ENCODE measurements around the gene FXYD4.
"Not testable (repeated sequence)": the region's sequence is repeated elsewhere in the genome, so short reads cannot be mapped to it uniquely, and the experiment has no call there.

Gene FXYD4

DNA sequence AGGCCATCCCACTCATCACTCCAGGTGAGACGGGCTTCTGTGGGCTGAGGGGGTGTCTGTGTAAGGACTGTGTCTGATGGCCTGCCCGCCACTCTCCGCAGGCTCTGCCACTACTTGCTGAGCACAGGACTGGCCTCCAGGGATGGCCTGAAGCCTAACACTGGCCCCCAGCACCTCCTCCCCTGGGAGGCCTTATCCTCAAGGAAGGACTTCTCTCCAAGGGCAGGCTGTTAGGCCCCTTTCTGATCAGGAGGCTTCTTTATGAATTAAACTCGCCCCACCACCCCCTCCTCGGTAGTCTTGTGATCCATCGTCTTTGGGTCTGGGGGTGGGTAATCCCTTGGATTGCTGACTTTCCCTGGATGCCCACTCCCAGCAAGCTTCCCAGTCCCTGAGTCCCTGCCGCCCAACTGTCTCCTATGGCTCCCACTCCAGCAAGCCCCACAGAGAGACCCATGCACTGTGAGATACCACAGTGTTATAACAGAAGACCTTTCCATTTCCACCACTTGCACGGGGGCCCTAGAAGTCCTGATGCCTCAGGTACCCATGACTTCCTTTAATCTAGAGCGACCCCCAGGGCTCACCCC is 4.7 kb downstream of the FXYD4 start:
- no peak for DNase-seq (ENCODE audit: low read depth)

GRCh38 chr10:43376828-43377423 is 5.5 kb downstream of the FXYD4 start:
- DNase-seq (ENCODE audit: low read depth): no peak

GRCh38 chr10:43377424-43377883 is 6.0 kb downstream of the FXYD4 start:
- DNase-seq (ENCODE audit: low read depth): no peak

- peak; percentile 16 for DNase-seq (ENCODE audit: low read depth)
Observed at GRCh38 chr10:43380610-43381222, 9.3 kb downstream of the FXYD4 start.

- no peak for DNase-seq (ENCODE audit: low read depth)
Observed at GRCh38 chr10:43383204-43383971, 12.0 kb downstream of the FXYD4 start.

DNA sequence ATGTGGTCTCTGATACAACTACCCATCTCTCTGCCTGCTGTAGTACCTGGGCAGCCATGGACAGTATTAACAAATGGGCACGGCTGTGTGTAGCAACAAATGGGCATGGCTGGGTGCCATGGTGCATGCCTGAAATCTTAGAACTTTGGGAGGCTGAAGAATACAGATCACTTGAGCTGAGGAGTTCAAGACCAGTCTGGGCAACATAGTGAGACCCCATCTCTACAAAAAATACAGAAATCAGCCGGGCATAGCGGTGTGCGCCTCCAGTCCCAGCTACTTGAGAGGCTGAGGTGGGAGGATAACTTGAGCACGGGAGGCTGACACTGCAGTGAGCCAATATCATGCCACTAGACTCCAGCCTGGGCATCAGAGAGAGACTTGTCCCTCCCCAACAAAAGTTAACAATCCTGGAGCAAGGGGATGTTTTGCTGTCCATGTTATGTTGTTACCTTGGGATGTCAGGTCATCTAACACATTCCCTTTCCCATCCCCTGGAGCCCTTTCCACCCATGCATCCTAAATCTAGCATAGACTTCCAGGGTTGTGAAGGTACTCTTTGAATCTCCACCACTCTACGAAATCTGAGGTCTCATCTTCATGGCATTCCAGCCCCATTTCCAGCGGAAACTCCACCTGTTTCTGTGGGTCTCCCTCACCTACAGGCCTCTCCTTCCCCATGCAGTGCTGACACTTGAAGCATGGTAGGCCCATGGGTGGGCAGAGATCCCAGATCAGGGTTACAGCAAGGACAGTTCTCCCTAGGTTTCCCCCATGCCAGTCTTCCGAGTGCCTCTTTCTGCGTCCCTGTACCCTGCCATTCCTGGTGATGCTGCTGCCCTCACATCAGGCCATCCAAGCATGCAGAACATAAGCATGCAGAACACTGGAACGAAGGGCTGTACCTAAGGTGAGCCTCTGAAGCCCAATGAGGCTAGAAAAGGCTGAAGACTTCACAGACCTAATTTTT is 13.1 kb downstream of the FXYD4 start:
- no peak for DNase-seq (ENCODE audit: low read depth)

GRCh38 chr10:43385412-43386004 is 14.1 kb downstream of the FXYD4 start:
- no peak for DNase-seq (ENCODE audit: low read depth)

DNA sequence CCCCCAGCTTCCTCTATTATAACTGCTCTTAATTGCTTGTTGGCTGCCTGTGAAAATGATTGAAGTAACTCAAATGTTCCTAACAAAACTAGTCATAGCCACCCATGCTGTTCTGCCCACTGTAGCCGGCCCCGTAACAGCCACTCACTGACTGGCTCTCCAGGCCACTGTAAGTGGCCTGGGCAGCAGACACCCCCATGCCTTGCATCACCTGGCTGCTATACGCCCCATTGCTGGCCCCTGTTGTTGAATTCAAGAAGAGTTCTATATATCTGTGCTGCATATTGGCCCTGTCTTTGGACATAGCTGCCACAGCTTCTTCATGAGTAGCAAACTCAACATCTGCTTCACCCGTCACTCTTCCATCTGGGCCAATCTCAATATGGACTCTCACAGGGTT is 15.1 kb downstream of the FXYD4 start:
- DNase-seq (ENCODE audit: low read depth): no peak

DNA sequence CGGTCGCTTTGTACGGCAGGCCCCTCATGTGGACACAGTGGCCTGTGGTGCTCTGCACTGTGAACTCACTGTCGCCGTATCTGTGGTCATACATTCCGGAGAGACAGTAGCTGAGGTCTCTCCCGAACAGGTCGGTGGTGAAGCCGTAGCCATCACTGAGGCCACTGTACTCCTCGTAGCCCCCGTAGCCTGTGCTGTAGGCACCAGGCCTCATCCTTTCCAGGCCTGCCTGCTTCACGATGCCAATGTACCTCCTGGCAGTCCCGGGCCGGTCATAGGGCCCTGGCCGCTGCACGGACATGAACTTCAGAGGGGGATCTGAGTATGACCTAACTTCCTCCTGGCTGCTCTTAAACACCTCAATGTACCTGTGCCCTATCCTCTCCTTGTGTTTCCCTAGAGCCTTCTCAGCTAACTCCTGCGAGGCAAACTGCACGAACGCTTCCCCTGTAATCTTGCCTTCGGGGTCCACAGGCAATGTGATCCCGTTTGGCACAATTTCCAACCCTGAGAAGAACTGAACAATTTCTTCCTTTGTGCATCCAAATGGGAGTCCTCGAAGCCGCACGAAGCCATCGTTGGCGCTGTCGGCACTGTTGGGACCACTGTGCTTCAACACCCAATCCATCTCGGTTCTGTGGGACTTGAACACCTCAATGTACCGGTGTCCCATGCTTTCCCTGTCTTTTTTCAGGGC is 15.7 kb downstream of the FXYD4 start:
- DNase-seq (ENCODE audit: low read depth): no peak

GRCh38 chr10:43387678-43388032 is 16.2 kb downstream of the FXYD4 start:
- no peak for DNase-seq (ENCODE audit: low read depth)

DNA sequence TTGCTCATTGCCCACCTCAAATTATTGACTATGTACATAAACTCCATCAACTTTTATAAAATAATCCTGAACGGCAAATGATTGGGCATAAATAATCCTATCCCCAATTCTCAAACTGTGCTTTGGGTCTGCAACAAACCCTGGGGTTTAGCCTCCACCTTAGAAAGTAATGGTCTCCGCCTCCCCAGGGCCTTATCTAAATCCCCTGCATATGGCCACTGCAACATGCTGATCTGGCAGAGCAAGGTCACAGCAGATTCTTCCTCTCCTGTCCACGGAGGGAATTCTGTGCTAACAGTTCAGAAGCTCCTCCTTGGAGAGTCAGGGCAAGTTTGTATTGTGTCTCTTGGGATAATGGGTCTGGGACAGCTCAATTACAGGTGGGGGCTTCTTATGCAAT is 18.4 kb downstream of the FXYD4 start:
- no peak for DNase-seq (ENCODE audit: low read depth)

- DNase-seq (ENCODE audit: low read depth): no peak
Observed at GRCh38 chr10:43390333-43390732, 18.9 kb downstream of the FXYD4 start.

DNA sequence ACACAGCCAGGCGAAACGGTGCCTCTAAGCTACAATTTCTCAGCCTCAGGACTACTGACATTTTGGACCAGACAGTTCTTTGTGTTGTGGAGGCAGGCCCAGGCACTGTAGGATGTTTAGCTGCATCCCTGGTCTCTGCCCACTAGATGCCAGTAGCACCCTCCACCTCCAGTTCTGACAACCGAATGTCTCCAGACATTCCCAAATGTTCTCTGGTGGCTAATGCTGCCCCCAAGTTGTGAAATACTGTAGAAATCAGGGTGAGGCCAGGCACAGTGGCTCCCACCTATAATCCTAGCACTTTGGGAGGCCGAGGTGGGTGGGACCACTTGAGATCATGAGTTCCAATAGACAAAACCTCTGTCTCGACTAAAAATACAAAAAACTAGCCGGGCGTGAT is 19.3 kb downstream of the FXYD4 start:
- peak; percentile 49 for DNase-seq (ENCODE audit: low read depth)

DNA sequence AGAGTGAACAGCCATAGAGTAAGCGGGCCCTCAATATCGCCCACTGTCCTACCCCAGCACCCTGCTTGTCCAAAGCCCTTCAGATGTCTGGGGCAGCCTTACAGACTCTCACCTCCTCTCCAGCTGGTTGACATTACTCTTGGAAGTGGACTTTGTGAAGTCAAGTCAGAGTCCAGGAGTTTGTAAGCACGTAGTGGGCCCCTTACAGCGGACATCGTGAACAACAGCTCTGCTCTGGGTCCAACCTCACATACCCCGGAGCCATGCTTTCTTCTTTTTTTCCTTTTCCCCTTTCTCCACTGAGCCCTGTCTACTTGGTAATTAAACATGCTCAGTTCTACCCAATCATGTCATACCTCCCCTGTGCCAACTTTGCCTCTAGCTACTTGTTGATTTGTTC is 20.1 kb downstream of the FXYD4 start:
- no peak for DNase-seq (ENCODE audit: low read depth)

- DNase-seq (ENCODE audit: low read depth): no peak
Observed at GRCh38 chr10:43392748-43393147, 21.3 kb downstream of the FXYD4 start.

GRCh38 chr10:43393186-43393585 is 21.8 kb downstream of the FXYD4 start:
- not testable (repeated sequence) for DNase-seq (ENCODE audit: low read depth)

DNA sequence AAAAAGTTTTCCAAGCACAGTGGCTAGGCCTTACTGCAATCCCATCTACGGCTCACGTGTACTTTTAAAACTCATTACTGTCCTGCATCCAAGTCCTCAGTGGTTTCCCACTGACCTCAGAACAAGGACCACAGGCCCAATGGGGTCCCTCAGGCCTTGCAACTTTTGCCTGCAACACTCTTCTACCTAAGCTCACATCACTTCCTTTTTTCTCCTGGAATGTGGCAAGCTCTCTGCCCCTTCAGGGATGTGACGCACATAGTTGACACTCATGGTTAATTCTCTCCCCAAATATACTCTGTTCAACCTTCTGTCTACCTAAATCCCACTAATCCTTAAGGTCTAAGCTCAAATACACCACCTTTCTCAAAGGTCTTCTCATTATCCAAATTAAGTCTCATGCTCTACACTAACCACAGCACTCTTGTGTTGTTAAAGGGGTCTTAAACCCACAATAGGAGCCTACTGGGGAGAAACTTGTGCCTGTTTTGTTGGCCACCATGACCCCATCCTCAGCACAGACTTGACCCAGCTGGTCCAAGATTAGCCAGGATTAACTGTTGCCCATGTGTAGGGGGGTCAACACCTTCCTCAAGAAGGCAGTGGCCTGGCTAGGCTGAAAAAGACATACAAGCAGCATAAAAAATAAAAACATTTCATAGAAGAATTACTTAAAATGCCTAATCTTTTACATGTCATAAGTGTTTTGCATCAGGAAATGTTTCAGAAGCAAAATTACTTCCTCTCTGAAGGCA is 22.3 kb downstream of the FXYD4 start:
- no peak for DNase-seq (ENCODE audit: low read depth)

DNA sequence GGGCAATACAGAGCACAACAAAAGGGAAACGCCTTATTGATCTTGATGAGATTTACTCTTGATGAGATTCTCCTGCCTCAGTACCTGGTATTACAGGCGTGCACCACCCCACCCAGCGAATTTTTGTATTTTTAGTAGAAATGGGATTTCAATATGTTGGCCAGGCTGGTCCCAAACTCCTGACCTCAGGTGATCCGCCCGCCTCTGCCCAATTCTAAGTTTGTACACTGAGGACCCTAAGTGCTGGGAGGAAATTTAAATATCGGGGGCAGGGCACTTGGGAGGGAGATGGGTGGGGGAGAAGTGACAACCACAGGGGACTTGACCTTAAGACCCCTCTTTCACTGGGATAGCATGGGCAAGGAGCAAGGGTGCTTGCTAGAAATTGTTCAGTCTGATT is 23.4 kb downstream of the FXYD4 start:
- no peak for DNase-seq (ENCODE audit: low read depth)

- peak; percentile 38 for DNase-seq (ENCODE audit: low read depth)
Observed at GRCh38 chr10:43395571-43396060, 24.2 kb downstream of the FXYD4 start.

Measured in iris pigment epithelial cell (primary cell).